ENCODE data around the gene PNKP. TPM values are rescaled to one million over a fixed set of nuclear protein-coding genes. Genes with fewer than 3 reads are reported as not detected.

PNKP gene
- total RNA-seq, 1 experiment from 2014 or later: 130 TPM

- ChIA-PET CTCF (no interaction called here), POLR2A (no interaction called here)
- intact Hi-C loops (cut with micrococcal nuclease; ENCODE audit: unreplicated experiment): no loop called here
- Mint-ChIP-seq H3K9me3 (ENCODE audit: unreplicated experiment) (no peaks in the 10 kb centered on the region), H3K36me3 (ENCODE audit: insufficient read depth, unreplicated experiment) (peaks cover 30% of the 10 kb centered on the region), H3K27me3 (ENCODE audit: insufficient read depth, unreplicated experiment) (no peaks in the 10 kb centered on the region), H3K27ac (ENCODE audit: unreplicated experiment) (no peak overlapping the region), H3K4me1 (ENCODE audit: low read depth, unreplicated experiment) (no peaks in the 10 kb centered on the region), H3K4me3 (ENCODE audit: unreplicated experiment) (no peak overlapping the region)
- no TSS peak for BruUV-seq (replicated peaks)
- no peak overlapping the region for H3K4me3 ChIP-seq (ENCODE audit: low read depth, low read length)
- no peak for DNase-seq
- H3K9me3 ChIP-seq: no peaks in the 10 kb centered on the region
- no peaks in the 10 kb centered on the region for H3K36me3 ChIP-seq (ENCODE audit: control insufficient read depth, insufficient read depth, low read length)
- H3K27me3 ChIP-seq (replicated peaks; ENCODE audit: control insufficient read depth, insufficient read depth, low read length): no peaks in the 10 kb centered on the region
- peaks cover 5% of the 10 kb centered on the region; the same call in 1 of the 2 replicates for H3K4me1 ChIP-seq
- TF ChIP-seq CTCF (IDR thresholded peaks at IDR 0.05; ENCODE audit: insufficient read depth in 1 of 2, low read depth in 1 of 2, low read length in 1 of 2, severe bottlenecking in 1 of 2, unreplicated experiment in 1 of 2): no peak
Measured at GRCh38 chr19:49811328-49811727, 56.0 kb downstream of the PNKP start.

Small RNA genes within 50 kb of the gene (microRNA-seq; reads per million reads assigned to microRNA genes)
- gene MIR4749 (4.3 reads per million, percentile 29 among the genes with 10 or more reads in this experiment), gene MIR4750 (3.0 reads per million, percentile 19 among the genes with 10 or more reads in this experiment), gene MIR6800 (2.6 reads per million, percentile 14 among the genes with 10 or more reads in this experiment)

Other genes with a start within 250 kb of the PNKP start
- gene RRAS, start 227.4 kb downstream of the PNKP start, total RNA-seq (2022): 10.6 and 11.3 TPM in 2 replicates
- gene SCAF1, start 225.4 kb downstream of the PNKP start, total RNA-seq (2022): 83.4 and 89.5 TPM in 2 replicates
- gene IRF3, start 201.7 kb downstream of the PNKP start, total RNA-seq (2022): 125 and 131 TPM in 2 replicates
- gene BCL2L12, start 201.6 kb downstream of the PNKP start, total RNA-seq (2022): 103 and 111 TPM in 2 replicates
- gene PRMT1, start 190.3 kb downstream of the PNKP start, total RNA-seq (2022): 326 and 343 TPM in 2 replicates
- gene ADM5, start 178.0 kb downstream of the PNKP start, total RNA-seq (2022): 8.5 and 10.4 TPM in 2 replicates
- 1.9 and 2.0 TPM in 2 replicates for gene CPT1C, start 176.5 kb downstream of the PNKP start, total RNA-seq (2022)
- not detected in 2 replicates for gene TSKS, start 104.3 kb downstream of the PNKP start, total RNA-seq (2022)
- gene AP2A1, start 100.6 kb downstream of the PNKP start, total RNA-seq (2022): 107 and 126 TPM in 2 replicates
- 0.75 and 0.93 TPM in 2 replicates for gene FUZ, start 54.3 kb downstream of the PNKP start, total RNA-seq (2022)
- gene MED25, start 49.3 kb downstream of the PNKP start, total RNA-seq (2022): 102 and 104 TPM in 2 replicates
- 209 and 224 TPM in 2 replicates for gene PTOV1, start 16.4 kb downstream of the PNKP start, total RNA-seq (2022)
- gene AKT1S1, start 9.8 kb upstream of the PNKP start, total RNA-seq (2022): 64.6 and 77.6 TPM in 2 replicates
- 55.3 and 56.5 TPM in 2 replicates for gene TBC1D17, start 10.1 kb upstream of the PNKP start, total RNA-seq (2022)
- gene IL4I1, start 29.3 kb upstream of the PNKP start, total RNA-seq (2022): 0.61 and 1.1 TPM in 2 replicates
- gene ATF5, start 61.6 kb upstream of the PNKP start, total RNA-seq (2022): 47.3 and 64.0 TPM in 2 replicates
- 116 and 118 TPM in 2 replicates for gene NUP62, start 61.9 kb upstream of the PNKP start, total RNA-seq (2022)
- not detected in 2 replicates for gene SIGLEC11, start 93.6 kb upstream of the PNKP start, total RNA-seq (2022)
- gene VRK3, start 157.8 kb upstream of the PNKP start, total RNA-seq (2022): 44.2 and 46.3 TPM in 2 replicates
- gene ZNF473, start 158.4 kb upstream of the PNKP start, total RNA-seq (2022): 22.3 and 24.9 TPM in 2 replicates

All from Caco-2 (cell line).